Stimulated activated CD8-positive, alpha-beta memory T cell treated with anti-CD3 and anti-CD28 coated beads, Interleukin-2, amount 100 ng/mL, for 1 hour (primary cell): Measurements from ENCODE around the gene MCM3AP.

Source experiments
- DNase-seq, 2 donors: peaks; one replicate each; pipeline ENCODE4 v3.0.0-alpha.2; 2020; ENCODE audit warnings: low read depth in 2 of 2

MCM3AP gene

DNA sequence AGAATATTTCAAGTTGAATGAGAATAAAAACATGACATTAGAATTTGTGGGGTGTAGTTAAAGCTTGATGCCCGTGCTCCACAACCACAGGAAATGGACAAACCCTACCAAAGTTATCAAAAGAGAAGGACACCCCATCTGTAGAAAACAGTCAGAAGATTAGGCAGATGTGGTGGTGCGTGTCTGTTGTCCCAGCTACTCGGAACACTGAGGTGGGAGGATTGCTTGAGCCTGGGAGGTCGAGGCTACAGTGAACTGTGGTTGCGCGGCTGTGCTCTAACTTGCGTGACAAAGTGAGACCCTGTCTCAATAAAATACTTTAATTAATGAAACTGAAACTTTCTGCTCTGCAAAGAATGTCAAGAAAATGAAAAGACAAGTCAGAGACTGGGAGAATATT, 99.7 kb downstream of the MCM3AP start:
- DNase-seq = no peak
